ENCODE data around the gene TMEM167B. TPM values are rescaled to one million over a fixed set of nuclear protein-coding genes. Genes with fewer than 3 reads are reported as not detected.

TMEM167B gene
- total RNA-seq, 1 donor from 2014 or later: 40.3 TPM

- Mint-ChIP-seq H3K4me1 (ENCODE audit: low read depth) (no peaks in the 10 kb centered on the region), H3K36me3 (ENCODE audit: low read depth) (peaks cover 1% of the 10 kb centered on the region), H3K27ac (ENCODE audit: unreplicated experiment) (no peak overlapping the region), H3K4me3 (ENCODE audit: unreplicated experiment) (no peak overlapping the region), H3K27me3 (ENCODE audit: low read depth) (no peaks in the 10 kb centered on the region), H3K9me3 (ENCODE audit: low read depth) (no peaks in the 10 kb centered on the region)
- no peak for DNase-seq (ENCODE audit: low spot score)
- no peak for TF ChIP-seq CTCF (IDR thresholded peaks at IDR 0.05)
Observed at GRCh38 chr1:109059026-109059425, 31.5 kb upstream of the TMEM167B start.

GRCh38 chr1:109060707-109061106, 29.9 kb upstream of the TMEM167B start:
- TF ChIP-seq CTCF (IDR thresholded peaks at IDR 0.05): no peak
- peaks cover 7% of the 10 kb centered on the region for H3K36me3 Mint-ChIP-seq (ENCODE audit: low read depth)
- no peak overlapping the region for H3K27ac Mint-ChIP-seq (ENCODE audit: unreplicated experiment)
- DNase-seq (ENCODE audit: low spot score): no peak
- no peaks in the 10 kb centered on the region for H3K9me3 Mint-ChIP-seq (ENCODE audit: low read depth)
- H3K27me3 Mint-ChIP-seq (ENCODE audit: low read depth): no peaks in the 10 kb centered on the region
- H3K4me3 Mint-ChIP-seq (ENCODE audit: unreplicated experiment): no peak overlapping the region
- no peaks in the 10 kb centered on the region for H3K4me1 Mint-ChIP-seq (ENCODE audit: low read depth)

- H3K4me3 Mint-ChIP-seq (ENCODE audit: unreplicated experiment): no peak overlapping the region
- H3K4me1 Mint-ChIP-seq (ENCODE audit: low read depth): no peaks in the 10 kb centered on the region
- H3K27me3 Mint-ChIP-seq (ENCODE audit: low read depth): no peaks in the 10 kb centered on the region
- DNase-seq (ENCODE audit: low spot score): no peak
- no peak overlapping the region for H3K27ac Mint-ChIP-seq (ENCODE audit: unreplicated experiment)
- H3K9me3 Mint-ChIP-seq (ENCODE audit: low read depth): no peaks in the 10 kb centered on the region
- TF ChIP-seq CTCF (IDR thresholded peaks at IDR 0.05): no peak
- H3K36me3 Mint-ChIP-seq (ENCODE audit: low read depth): peaks cover 8% of the 10 kb centered on the region
Observed at GRCh38 chr1:109061183-109061582, 29.4 kb upstream of the TMEM167B start.

GRCh38 chr1:109065137-109065536, 25.4 kb upstream of the TMEM167B start:
- Mint-ChIP-seq H3K4me3 (ENCODE audit: unreplicated experiment) (no peak overlapping the region), H3K27ac (ENCODE audit: unreplicated experiment) (no peak overlapping the region), H3K27me3 (ENCODE audit: low read depth) (no peaks in the 10 kb centered on the region), H3K36me3 (ENCODE audit: low read depth) (peaks cover 15% of the 10 kb centered on the region), H3K9me3 (ENCODE audit: low read depth) (no peaks in the 10 kb centered on the region), H3K4me1 (ENCODE audit: low read depth) (peaks cover 4% of the 10 kb centered on the region)
- no peak for TF ChIP-seq CTCF (IDR thresholded peaks at IDR 0.05)
- DNase-seq (ENCODE audit: low spot score): no peak

- no peak overlapping the region for H3K4me3 Mint-ChIP-seq (ENCODE audit: unreplicated experiment)
- no peaks in the 10 kb centered on the region for H3K27me3 Mint-ChIP-seq (ENCODE audit: low read depth)
- H3K27ac Mint-ChIP-seq (ENCODE audit: unreplicated experiment): no peak overlapping the region
- peaks cover 16% of the 10 kb centered on the region for H3K36me3 Mint-ChIP-seq (ENCODE audit: low read depth)
- no peaks in the 10 kb centered on the region for H3K9me3 Mint-ChIP-seq (ENCODE audit: low read depth)
- peaks cover 12% of the 10 kb centered on the region for H3K4me1 Mint-ChIP-seq (ENCODE audit: low read depth)
- no peak for DNase-seq (ENCODE audit: low spot score)
- no peak for TF ChIP-seq CTCF (IDR thresholded peaks at IDR 0.05)
Observed at GRCh38 chr1:109067883-109068282, 22.7 kb upstream of the TMEM167B start.
